ENCODE results near the gene MLST8. TPM values are rescaled to one million over a fixed set of nuclear protein-coding genes. Genes with fewer than 3 reads are reported as not detected.

Gene MLST8
- total and polyA plus RNA-seq, 2 of the 8 experiments (the other 6 are each of a cell fraction or from before 2014, with no cell fraction given) = 67.6 to 321 TPM

GRCh38 chr16:2183671-2184070 lies 21.6 kb upstream of the MLST8 start (continued):
- no peak for TF ChIP-seq RXRA (IDR thresholded peaks at IDR 0.05; ENCODE audit: insufficient read depth, low read depth, low read length)
- TF ChIP-seq TBP (IDR thresholded peaks at IDR 0.05; ENCODE audit: low read depth, low read length) = no peak
- no peak for TF ChIP-seq HDAC6 (IDR thresholded peaks at IDR 0.05; ENCODE audit: low read depth, low read length)
- TF ChIP-seq POU5F1 (IDR thresholded peaks at IDR 0.05; ENCODE audit: low read depth, low read length) = no peak
- no peak for TF ChIP-seq SIX5 (IDR thresholded peaks at IDR 0.05; ENCODE audit: low read depth, low read length)
- no peak for TF ChIP-seq SP4 (IDR thresholded peaks at IDR 0.05; ENCODE audit: low read length)
- no peak for TF ChIP-seq SAP30 (IDR thresholded peaks at IDR 0.05; ENCODE audit: insufficient read depth, insufficient replicate concordance, low read length)

Data from H1 (cell line).